COLO829 (cell line): ENCODE data around the gene BMP8A.
"Not testable (repeated sequence)": the region's sequence is repeated elsewhere in the genome, so short reads cannot be mapped to it uniquely, and the experiment has no call there.

Source experiments
- DNase-seq: peaks from one replicate; pipeline ENCODE4 v3.0.0; 2012; ENCODE audit warnings: low spot score

BMP8A gene

GRCh38 chr1:39507230-39507928 is 15.9 kb downstream of the BMP8A start:
- no peak for DNase-seq

GRCh38 chr1:39508266-39508665 is 16.8 kb downstream of the BMP8A start:
- no peak for DNase-seq

GRCh38 chr1:39508857-39509305 is 17.4 kb downstream of the BMP8A start:
- DNase-seq = no peak

GRCh38 chr1:39509360-39510009 is 18.0 kb downstream of the BMP8A start:
- DNase-seq = no peak

GRCh38 chr1:39510570-39511186 is 19.2 kb downstream of the BMP8A start:
- not testable (repeated sequence) for DNase-seq

- not testable (repeated sequence) for DNase-seq
These were observed 20.0 kb downstream of the BMP8A start for GRCh38 chr1:39511477-39511876.

GRCh38 chr1:39512234-39512847 is 20.9 kb downstream of the BMP8A start:
- not testable (repeated sequence) for DNase-seq

GRCh38 chr1:39514710-39515124 is 23.3 kb downstream of the BMP8A start:
- not testable (repeated sequence) for DNase-seq

GRCh38 chr1:39515131-39516086 is 24.0 kb downstream of the BMP8A start:
- DNase-seq = not testable (repeated sequence)

- DNase-seq = not testable (repeated sequence)
These were observed 25.4 kb downstream of the BMP8A start for GRCh38 chr1:39516841-39517240.

- DNase-seq = not testable (repeated sequence)
These were observed 26.5 kb downstream of the BMP8A start for GRCh38 chr1:39517936-39518335.

- not testable (repeated sequence) for DNase-seq
These were observed 27.9 kb downstream of the BMP8A start for GRCh38 chr1:39519376-39519775.

GRCh38 chr1:39522221-39522620 is 30.8 kb downstream of the BMP8A start:
- not testable (repeated sequence) for DNase-seq

GRCh38 chr1:39522661-39523567 is 31.5 kb downstream of the BMP8A start:
- DNase-seq = no peak

- no peak for DNase-seq
These were observed 32.7 kb downstream of the BMP8A start for GRCh38 chr1:39524171-39524570.

GRCh38 chr1:39524591-39525365 is 33.3 kb downstream of the BMP8A start:
- no peak for DNase-seq

GRCh38 chr1:39525366-39526165 is 34.1 kb downstream of the BMP8A start:
- DNase-seq = no peak

- no peak for DNase-seq
These were observed 35.2 kb downstream of the BMP8A start for GRCh38 chr1:39526466-39527189.
